Measurements from ENCODE around the gene DEFB132.

DEFB132 gene

DNA sequence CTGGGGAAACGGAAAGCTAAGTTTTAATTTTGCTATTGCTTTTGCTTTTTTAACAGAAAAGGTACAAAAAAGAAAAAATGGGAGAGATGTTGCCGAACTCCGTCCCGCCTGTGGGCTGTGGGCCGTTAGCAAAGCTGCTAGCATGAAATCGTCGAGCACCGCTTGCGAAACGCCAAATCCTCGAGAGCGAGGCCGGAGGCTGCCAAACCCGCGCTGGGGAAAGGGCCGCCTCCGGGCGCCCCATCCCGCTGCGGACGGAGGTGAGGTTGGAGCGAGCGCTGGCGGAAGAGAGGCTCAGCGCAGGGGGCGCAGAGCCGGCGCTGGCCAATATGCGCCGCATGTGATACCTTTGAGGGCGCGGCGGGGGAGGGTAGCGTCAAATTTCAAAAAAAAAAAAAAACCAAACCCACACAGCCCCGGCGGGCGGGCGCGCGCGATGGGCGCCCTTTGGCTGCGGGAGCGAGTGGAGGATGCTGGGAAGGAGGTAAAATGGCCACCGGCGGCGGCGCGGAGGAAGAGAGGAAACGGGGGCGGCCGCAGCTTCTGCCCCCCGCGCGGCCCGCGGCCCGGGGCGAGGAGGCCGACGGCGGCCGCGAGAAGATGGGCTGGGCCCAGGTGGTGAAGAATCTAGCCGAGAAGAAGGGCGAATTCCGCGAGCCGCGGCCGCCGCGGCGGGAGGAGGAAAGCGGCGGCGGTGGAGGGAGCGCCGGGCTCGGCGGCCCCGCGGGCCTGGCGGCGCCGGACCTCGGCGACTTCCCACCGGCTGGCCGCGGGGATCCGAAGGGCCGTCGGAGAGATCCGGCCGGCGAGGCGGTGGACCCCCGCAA is 39.8 kb downstream of the DEFB132 start, which contains the start of gene ZCCHC3:
Gene ZCCHC3 (plus strand): TSS at position 473 of the 827 bp plus-strand sequence. CDS start 17 bp downstream, at position 490.
- DNase-seq (ENCODE audit: low read depth in 4 of 4, low spot score in 1 of 4): peak; percentile 60 to 77 (median 66)

DNA sequence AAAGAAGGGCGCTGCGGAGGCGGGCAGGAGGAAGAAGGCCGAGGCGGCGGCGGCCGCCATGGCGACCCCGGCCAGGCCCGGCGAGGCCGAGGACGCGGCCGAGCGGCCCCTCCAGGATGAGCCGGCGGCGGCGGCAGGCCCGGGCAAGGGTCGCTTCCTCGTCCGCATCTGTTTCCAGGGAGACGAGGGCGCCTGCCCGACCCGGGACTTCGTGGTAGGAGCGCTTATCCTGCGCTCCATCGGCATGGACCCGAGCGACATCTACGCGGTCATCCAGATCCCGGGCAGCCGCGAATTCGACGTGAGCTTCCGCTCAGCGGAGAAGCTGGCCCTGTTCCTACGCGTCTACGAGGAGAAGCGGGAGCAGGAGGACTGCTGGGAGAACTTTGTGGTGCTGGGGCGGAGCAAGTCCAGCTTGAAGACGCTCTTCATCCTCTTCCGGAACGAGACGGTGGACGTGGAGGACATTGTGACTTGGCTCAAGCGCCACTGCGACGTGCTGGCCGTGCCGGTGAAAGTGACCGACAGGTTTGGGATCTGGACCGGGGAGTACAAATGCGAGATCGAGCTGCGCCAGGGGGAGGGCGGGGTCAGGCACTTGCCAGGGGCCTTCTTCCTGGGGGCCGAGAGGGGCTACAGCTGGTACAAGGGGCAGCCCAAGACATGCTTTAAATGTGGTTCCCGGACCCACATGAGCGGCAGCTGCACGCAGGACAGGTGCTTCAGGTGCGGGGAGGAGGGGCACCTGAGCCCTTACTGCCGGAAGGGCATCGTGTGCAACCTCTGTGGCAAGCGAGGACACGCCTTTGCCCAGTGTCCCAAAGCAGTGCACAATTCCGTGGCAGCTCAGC is 40.6 kb downstream of the DEFB132 start:
- peak in 3 of 4 experiments; percentile 8 to 23 (median 10) for DNase-seq (ENCODE audit: low read depth in 4 of 4, low spot score in 1 of 4)

DNA sequence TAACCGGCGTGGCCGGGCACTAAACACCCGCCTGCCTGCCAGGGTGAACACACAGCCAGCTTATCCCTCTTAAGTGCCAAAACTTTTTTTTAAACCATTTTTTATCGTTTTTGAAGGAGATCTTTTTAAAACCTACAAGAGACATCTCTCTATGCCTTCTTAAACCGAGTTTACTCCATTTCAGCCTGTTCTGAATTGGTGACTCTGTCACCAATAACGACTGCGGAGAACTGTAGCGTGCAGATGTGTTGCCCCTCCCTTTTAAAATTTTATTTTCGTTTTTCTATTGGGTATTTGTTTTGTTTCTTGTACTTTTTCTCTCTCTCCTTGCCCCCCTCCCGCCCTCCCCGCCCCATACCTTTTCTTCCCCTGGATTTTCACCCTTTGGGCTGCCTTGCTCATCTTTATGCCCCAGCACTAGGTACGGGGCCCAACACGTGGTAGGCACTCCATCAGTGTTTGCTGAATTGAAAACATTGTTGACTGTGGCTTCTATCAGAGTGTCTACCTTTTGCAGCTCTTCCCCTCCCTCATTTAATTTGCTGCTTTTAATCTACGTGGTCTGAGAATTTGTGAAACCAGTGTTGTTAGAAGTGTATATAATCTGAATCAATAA is 41.4 kb downstream of the DEFB132 start:
- DNase-seq (ENCODE audit: low read depth in 4 of 4, low spot score in 1 of 4): no peak

DNA sequence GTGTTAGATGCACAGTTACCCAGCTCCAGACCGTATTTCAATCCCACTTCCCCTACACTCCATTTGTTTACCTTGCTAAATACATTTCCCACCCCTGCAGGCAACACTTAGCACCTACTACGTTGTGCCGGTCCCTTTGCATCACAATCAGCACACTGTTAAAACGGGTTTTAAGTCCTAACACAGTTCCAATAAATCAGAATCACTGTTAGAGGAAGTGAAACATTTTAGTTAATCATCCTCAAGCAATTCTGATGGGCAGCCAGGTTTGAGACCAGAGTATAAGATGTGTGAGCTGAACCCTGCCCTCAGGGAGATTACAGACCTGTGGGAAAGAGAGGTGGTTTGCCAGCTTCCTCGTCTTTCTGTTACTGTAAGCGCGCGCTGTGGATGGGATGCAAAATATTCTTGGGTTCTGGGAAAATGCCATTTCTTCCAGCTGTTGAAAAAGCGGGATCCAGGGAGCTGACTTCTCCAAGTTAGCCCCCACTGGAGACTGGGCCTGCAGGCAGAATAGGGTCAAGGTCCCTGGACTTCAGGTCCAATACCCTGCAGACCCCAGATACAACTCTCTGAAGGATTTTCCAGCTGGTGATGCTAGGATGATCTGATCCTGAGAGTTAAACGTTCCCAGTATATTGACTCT is 42.9 kb downstream of the DEFB132 start:
- no peak for DNase-seq (ENCODE audit: low read depth in 4 of 4, low spot score in 1 of 4)

DNA sequence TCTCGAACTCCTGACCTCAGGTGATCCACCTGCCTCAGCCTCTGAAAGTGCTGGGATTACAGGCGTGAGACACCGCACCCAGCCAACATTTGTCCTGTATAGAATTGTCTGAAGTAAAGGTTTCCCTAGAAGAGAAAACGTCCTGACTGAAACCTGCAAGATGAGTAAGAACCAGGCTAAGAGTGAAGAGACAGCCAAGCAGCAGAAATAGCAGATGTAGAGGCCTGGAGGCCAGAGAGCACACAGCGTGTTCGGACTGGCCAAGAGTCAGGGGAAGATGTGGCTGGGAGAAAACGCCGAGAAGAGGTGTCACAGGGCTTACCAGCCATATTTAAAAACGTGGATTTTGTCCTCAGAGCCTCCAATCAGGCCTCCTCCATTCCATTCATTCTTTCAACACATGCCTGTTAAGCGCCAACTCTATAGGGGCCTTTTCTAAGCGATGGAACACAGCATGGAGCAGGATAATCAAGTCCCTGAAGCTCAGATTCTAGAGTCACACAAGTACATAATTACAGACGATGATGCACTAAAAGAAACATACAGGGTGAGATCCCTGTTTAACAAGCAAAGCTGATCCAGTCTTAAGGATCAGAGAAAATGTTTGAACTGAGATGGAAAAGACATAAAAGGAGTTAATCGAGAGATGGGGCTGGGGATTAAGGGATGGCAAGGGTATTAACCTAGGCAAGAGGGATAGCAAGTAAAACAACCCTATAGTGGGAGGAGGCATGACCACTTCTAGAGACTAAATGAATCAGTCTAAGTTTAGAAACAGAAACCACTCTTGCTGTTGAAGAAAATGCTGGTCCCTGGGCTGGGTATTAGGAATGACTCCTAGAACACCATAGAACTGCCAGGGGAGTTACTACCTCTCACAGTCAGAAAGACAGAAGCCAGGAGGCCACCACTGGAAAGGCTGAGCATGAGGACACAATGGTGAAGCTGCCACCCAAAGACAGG is 44.6 kb downstream of the DEFB132 start:
- DNase-seq (ENCODE audit: low read depth in 4 of 4, low spot score in 1 of 4): no peak

DNA sequence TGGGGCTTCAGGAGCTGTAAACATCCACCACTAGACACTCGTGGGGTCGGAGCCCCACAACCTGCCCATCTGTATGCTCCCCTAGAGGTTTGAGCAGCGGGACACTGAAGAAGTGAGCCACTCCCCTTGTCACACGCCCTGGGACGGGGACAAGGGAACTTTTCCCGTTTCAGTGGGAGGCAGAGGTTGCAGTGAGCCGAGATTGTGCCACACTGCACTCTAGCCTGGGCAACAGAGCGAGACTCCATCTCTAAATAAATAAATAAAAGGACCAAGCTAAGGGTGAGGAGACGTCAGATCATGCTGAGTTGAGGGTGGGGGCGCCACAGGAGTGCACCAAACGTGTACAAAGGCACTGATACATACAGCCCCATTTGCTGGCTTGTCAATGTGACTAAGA is 48.2 kb downstream of the DEFB132 start:
- DNase-seq (ENCODE audit: low read depth in 4 of 4, low spot score in 1 of 4): no peak

DNA sequence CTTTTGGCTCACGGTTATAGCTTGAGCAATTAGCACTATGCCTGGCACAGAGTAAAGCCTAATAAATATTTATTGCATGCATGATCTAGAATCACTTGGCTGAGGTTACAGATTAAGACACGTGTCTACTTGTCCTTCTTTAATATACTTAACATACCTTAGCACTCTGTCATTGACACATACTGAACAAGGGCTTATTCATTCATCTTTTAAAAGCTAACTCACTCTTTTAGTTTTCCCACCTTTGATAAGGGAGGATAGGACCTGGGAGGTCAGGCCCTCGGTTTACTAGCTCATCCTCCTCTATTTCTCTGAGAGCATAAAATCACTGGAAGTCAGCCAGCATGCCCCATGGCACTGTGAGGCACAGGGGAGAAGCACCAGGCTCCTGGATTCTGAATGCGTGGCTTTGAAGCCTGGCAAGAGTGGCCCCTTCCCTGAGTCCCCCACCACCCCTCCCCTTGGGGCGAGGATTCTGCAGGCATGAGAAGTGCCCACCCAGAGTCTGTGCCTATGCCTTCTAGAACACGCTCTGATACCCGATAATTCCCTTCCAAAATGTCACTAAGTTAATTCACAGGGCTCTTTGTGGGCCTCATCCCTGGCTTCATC is 51.0 kb downstream of the DEFB132 start:
- no peak for DNase-seq (ENCODE audit: low read depth in 4 of 4, low spot score in 1 of 4)

DNA sequence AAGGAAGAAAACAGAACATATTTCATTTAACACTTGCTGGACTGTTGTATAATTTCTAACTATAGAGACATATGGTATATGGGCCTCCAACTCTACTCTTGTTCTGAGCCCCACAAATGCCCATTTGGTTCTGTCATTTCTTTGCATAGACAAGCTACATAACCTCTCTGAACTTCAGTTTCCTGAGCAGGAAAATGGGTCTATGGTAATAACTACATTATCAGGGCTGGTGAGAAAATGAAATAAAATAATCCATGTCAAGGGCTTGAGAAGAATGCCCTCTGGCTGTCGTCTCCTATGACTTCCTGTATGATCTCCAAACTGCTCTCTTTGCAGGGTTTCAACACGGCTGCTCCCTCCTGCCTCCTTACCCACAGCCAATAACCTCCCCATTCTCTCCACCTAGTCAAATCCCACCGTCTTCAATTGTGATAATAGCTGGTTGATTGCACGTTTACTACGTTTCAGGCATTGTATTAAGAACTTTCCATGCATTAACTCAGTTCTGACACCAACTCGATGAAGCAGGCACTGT is 51.8 kb downstream of the DEFB132 start:
- DNase-seq (ENCODE audit: low read depth in 4 of 4, low spot score in 1 of 4): no peak

DNA sequence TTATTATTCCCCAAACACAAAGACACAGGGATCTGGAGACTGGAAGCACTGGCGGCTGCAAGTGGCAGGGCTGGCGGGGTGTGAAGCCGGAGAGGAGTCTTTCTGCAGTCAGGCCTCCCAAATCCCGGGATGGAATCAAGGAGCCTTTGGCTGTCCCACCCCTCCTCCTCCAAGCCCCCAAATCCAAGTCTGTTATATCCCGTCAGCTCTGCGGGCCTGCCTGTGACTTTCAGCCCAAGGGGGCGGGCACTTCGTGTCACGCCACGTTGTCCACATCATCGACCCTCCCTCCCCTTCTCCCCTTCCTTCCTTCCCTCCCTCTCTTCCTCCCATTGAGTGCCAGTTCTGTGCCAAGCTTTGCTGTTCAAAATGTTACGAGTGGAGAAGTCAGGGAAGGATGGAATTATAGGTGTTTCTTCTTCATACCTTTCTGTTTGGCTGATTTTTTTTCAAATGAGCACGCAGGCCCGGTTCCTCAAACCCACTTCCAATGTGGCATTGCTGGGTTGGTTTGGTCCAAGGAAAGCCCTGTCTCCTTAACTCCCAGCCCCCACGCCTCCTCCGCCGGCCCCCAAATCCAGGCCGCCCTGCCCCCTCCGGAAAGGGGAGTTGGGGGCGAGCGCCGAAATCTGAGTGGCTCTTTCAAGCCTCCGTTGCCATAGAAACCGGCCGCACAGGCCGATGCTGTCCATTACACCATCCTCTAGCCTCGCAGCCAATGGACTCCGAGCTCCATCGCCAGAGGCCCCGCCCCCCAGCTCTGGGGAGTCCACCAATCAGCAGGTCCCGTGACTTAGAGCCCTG is 52.5 kb downstream of the DEFB132 start:
- DNase-seq (ENCODE audit: low read depth in 4 of 4, low spot score in 1 of 4): peak; percentile 51 to 88 (median 64)

DNA sequence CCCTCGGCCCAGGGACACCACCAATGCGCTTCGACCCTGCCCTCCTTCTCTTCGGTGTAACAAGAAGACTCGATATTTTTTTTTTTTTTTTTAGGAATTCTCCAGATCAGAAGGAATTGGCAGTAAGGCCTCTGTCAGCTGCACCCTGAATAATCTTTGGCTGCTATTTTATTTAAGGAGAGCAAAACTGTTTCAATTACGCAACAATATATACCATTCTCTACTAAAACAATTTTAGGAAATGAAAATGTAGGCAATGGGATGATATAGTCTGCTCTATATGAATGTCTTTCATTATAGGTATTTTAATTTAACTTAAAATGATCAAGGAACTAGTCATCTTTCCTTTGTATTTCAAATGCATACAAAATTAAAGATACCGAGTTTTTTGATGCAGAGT is 53.1 kb downstream of the DEFB132 start:
- DNase-seq (ENCODE audit: low read depth in 4 of 4, low spot score in 1 of 4): no peak
